HL-60 (cell line): ENCODE results near the gene CORO6.

ENCODE experiments used
- GABPA ChIP-seq: IDR thresholded peaks from 2 replicates; pipeline ENCODE4 v1.6.1; 2012; ENCODE audit warnings: low read depth
- POLR2AphosphoS5 ChIP-seq: IDR thresholded peaks from 2 replicates; pipeline ENCODE4 v1.6.1; 2012; ENCODE audit warnings: low read depth
- SPI1 ChIP-seq: IDR thresholded peaks from 2 replicates; pipeline ENCODE4 v1.6.1; 2012; ENCODE audit warnings: low read depth, mild to moderate bottlenecking, borderline replicate concordance
- TF ChIP-seq, protein P1 (sequence below): IDR thresholded peaks from one replicate; pipeline ENCODE4 v1.5.1; 2011; ENCODE audit warnings: low read length, control low read depth, inconsistent platforms; ENCODE audit not compliant: insufficient read depth
- TF ChIP-seq, protein P2 (sequence below): IDR thresholded peaks from 2 replicates; pipeline ENCODE4 v1.6.1; 2012; ENCODE audit warnings: low read depth; ENCODE audit not compliant: insufficient replicate concordance

DNA sequence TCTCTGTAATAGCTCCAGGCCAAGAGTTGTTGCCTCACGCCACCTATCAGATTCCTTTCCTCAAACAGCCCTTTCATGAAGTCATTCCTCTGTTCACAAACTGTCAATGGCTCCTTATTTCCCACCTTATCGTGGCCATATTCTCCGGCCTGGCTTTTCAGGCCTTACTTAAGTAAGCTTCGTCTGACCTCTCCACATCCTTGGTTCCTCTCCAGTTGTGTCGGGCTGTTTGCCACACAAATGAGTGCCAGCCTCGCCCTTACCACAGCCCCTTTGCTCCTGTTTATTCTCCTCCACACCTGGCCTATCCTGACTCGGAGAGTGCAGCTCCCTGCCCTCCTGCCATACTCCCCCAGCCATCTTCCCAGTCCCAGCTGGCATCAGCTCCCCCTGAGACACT lies 52.2 kb downstream of the CORO6 start:
- TF ChIP-seq, protein P1, sequence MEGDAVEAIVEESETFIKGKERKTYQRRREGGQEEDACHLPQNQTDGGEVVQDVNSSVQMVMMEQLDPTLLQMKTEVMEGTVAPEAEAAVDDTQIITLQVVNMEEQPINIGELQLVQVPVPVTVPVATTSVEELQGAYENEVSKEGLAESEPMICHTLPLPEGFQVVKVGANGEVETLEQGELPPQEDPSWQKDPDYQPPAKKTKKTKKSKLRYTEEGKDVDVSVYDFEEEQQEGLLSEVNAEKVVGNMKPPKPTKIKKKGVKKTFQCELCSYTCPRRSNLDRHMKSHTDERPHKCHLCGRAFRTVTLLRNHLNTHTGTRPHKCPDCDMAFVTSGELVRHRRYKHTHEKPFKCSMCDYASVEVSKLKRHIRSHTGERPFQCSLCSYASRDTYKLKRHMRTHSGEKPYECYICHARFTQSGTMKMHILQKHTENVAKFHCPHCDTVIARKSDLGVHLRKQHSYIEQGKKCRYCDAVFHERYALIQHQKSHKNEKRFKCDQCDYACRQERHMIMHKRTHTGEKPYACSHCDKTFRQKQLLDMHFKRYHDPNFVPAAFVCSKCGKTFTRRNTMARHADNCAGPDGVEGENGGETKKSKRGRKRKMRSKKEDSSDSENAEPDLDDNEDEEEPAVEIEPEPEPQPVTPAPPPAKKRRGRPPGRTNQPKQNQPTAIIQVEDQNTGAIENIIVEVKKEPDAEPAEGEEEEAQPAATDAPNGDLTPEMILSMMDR = no peak
- TF ChIP-seq, protein P2, sequence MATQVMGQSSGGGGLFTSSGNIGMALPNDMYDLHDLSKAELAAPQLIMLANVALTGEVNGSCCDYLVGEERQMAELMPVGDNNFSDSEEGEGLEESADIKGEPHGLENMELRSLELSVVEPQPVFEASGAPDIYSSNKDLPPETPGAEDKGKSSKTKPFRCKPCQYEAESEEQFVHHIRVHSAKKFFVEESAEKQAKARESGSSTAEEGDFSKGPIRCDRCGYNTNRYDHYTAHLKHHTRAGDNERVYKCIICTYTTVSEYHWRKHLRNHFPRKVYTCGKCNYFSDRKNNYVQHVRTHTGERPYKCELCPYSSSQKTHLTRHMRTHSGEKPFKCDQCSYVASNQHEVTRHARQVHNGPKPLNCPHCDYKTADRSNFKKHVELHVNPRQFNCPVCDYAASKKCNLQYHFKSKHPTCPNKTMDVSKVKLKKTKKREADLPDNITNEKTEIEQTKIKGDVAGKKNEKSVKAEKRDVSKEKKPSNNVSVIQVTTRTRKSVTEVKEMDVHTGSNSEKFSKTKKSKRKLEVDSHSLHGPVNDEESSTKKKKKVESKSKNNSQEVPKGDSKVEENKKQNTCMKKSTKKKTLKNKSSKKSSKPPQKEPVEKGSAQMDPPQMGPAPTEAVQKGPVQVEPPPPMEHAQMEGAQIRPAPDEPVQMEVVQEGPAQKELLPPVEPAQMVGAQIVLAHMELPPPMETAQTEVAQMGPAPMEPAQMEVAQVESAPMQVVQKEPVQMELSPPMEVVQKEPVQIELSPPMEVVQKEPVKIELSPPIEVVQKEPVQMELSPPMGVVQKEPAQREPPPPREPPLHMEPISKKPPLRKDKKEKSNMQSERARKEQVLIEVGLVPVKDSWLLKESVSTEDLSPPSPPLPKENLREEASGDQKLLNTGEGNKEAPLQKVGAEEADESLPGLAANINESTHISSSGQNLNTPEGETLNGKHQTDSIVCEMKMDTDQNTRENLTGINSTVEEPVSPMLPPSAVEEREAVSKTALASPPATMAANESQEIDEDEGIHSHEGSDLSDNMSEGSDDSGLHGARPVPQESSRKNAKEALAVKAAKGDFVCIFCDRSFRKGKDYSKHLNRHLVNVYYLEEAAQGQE = no peak
- no peak for TF ChIP-seq POLR2AphosphoS5
- TF ChIP-seq GABPA = no peak
- no peak for TF ChIP-seq SPI1
